K562 (cell line): Measurements from ENCODE around the gene FAM107B. TPM values are rescaled to one million over a fixed set of nuclear protein-coding genes. Genes with fewer than 3 reads are reported as not detected.

Source experiments
- ATAC-seq: fragments of 200-7000 bp; cut with Tn5 transposase; 3 replicates; pipeline ENCODE4 v1.9.1; 2020; ENCODE audit warnings: moderate library complexity
- BruUV-seq: library from RNA; stranded (reverse); fragments of 400-500 nt; replicated peaks from 2 replicates; lab custom pipeline; 2021; lab: Mats Ljungman, UMichigan
- CTCF ChIA-PET: fragments of 300-600 bp; formaldehyde crosslinking; extraction: SDS; loops from one replicate; lab custom pipeline; 2021; ENCODE audit warnings: low intra/inter-chr PET ratio; lab: Yijun Ruan, JAX
- POLR2A ChIA-PET: fragments of 300-600, 350-650 bp; sonication (Branson Sonifier 250); formaldehyde crosslinking; extraction: SDS; loops from one replicate; lab custom pipeline; 2021; ENCODE audit warnings: antibody characterized with exemption, inconsistent platforms; lab: Yijun Ruan, JAX
- DNase-seq, 4 experiments: peaks; one replicate each; pipeline versions ENCODE4 v3.0.0 to v3.0.0-alpha.2; 2011 to 2018; ENCODE audit warnings: low spot score in 3 of 4, mixed read lengths in 3 of 4; ENCODE audit errors: extremely low read depth in 1 of 4
- FAIRE-seq: peaks from 2 replicates; lab custom pipeline; 2011; peaks lifted over from hg19 to GRCh38; lab: Jason Lieb, UNC
- H2AFZ ChIP-seq: 2 replicates; pipeline ENCODE4 v1.6.0; 2011; ENCODE audit warnings: low read depth, low read length, control low read depth, inconsistent platforms
- H3K27ac ChIP-seq: fragments of 200-600 bp; 3 replicates; pipeline ENCODE4 v1.8.0; 2011; ENCODE audit warnings: low read depth, mild to moderate bottlenecking, control low read depth, inconsistent platforms, low read length, moderate library complexity, mixed read lengths; ENCODE audit errors: extremely low read depth
- H3K27me3 ChIP-seq, 2 experiments: fragments of 300-600 bp in 1 of 2; 2 replicates in 1 of 2; 3 replicates in 1 of 2; pipeline versions ENCODE4 v1.6.0 to v1.8.0; 2011; ENCODE audit warnings: inconsistent platforms in 2 of 2, low read length in 2 of 2, mild to moderate bottlenecking in 1 of 2, mixed read lengths in 1 of 2, moderate library complexity in 1 of 2; ENCODE audit not compliant: control insufficient read depth in 2 of 2, insufficient read depth in 2 of 2
- H3K36me3 ChIP-seq: fragments of 300-600 bp; 3 replicates; pipeline ENCODE4 v1.8.0; 2011; ENCODE audit warnings: mild to moderate bottlenecking, low read length, inconsistent platforms; ENCODE audit not compliant: control insufficient read depth, insufficient read depth
- H3K4me1 ChIP-seq, 2 experiments: fragments of 200-600 bp in 1 of 2; replicated peaks in 1 of 2; 2 replicates in 1 of 2; 3 replicates in 1 of 2; pipeline versions ENCODE4 v1.5.1 to v1.8.0; 2011; ENCODE audit warnings: inconsistent platforms in 2 of 2, low read length in 2 of 2, mild to moderate bottlenecking in 1 of 2, mixed read lengths in 1 of 2, moderate library complexity in 1 of 2; ENCODE audit not compliant: control insufficient read depth in 2 of 2, insufficient read depth in 2 of 2
- H3K4me2 ChIP-seq: 2 replicates; pipeline ENCODE4 v1.6.1; 2011; ENCODE audit warnings: low read length, control low read depth, inconsistent platforms, mixed read lengths; ENCODE audit not compliant: insufficient read depth
- H3K4me3 ChIP-seq: fragments of 200-600 bp; sonication (generic), shearing (Covaris generic); 2 replicates; pipeline ENCODE4 v1.5.1; 2016; ENCODE audit warnings: control low read depth, inconsistent platforms
- H3K79me2 ChIP-seq: fragments of 200-600 bp; 3 replicates; pipeline ENCODE4 v1.8.0; 2011; ENCODE audit warnings: low read length, inconsistent platforms; ENCODE audit not compliant: control insufficient read depth, insufficient read depth
- H3K9ac ChIP-seq, 2 experiments: 2 replicates each; pipeline versions ENCODE4 v1.6.0 to v1.6.1; 2011; ENCODE audit warnings: low read depth in 2 of 2, low read length in 2 of 2, control low read depth in 1 of 2, inconsistent platforms in 1 of 2, mild to moderate bottlenecking in 1 of 2, mixed read lengths in 1 of 2; ENCODE audit not compliant: insufficient read depth in 1 of 2
- H3K9me1 ChIP-seq: one replicate; pipeline ENCODE4 v1.6.0; 2011; ENCODE audit warnings: inconsistent platforms, mild to moderate bottlenecking, low read length, moderate library complexity; ENCODE audit not compliant: control insufficient read depth, insufficient read depth
- H3K9me3 ChIP-seq: replicated peaks from 2 replicates; pipeline ENCODE4 v1.5.1; 2011; ENCODE audit warnings: low read depth, low read length, inconsistent platforms; ENCODE audit not compliant: control insufficient read depth, insufficient read depth
- H4K20me1 ChIP-seq: replicated peaks from 2 replicates; pipeline ENCODE4 v1.6.1; 2011; ENCODE audit warnings: low read length, inconsistent platforms, mixed read lengths; ENCODE audit not compliant: control insufficient read depth, insufficient read depth
- BCOR ChIP-seq: fragments of 450-650 bp; IDR thresholded peaks from 2 replicates; pipeline ENCODE4 v1.6.1; 2016
- BDP1 ChIP-seq: IDR thresholded peaks from 3 replicates; pipeline ENCODE4 v1.6.1; 2011; ENCODE audit not compliant: insufficient read length, insufficient read depth
- CHD2 ChIP-seq: IDR thresholded peaks from 2 replicates; pipeline ENCODE4 v1.6.1; 2011; ENCODE audit warnings: low read depth, low read length
- CREBBP ChIP-seq: IDR thresholded peaks from one replicate; pipeline ENCODE4 v1.6.1; 2012; ENCODE audit warnings: low read depth, mild to moderate bottlenecking, control low read depth, inconsistent platforms, low read length
- FOXP4 ChIP-seq: sonication (generic); formaldehyde crosslinking; IDR thresholded peaks from 2 replicates; pipeline ENCODE4 v1.8.0; 2022; ENCODE audit warnings: mild to moderate bottlenecking, missing genetic modification reagents, borderline replicate concordance
- PHTF2 ChIP-seq: fragments of 250-450 bp; sonication (Bioruptor Pico); IDR thresholded peaks from 2 replicates; pipeline ENCODE4 v1.5.0; 2021; ENCODE audit warnings: mild to moderate bottlenecking
- RCOR1 ChIP-seq, 2 experiments: IDR thresholded peaks; 2 replicates each; pipeline ENCODE4 v1.6.1; 2012; ENCODE audit warnings: low read depth in 2 of 2, low read length in 2 of 2, borderline replicate concordance in 1 of 2, improper control_type of control experiment in 1 of 2
- SPI1 ChIP-seq: IDR thresholded peaks from 2 replicates; pipeline ENCODE4 v1.6.1; 2011; ENCODE audit warnings: low read depth, low read length, control low read depth, borderline replicate concordance
- ZNF398 ChIP-seq: fragments of 250-450 bp; sonication (Bioruptor Pico); IDR thresholded peaks from 2 replicates; pipeline ENCODE4 v1.8.0; 2021; ENCODE audit warnings: moderate library complexity, mild to moderate bottlenecking, inconsistent platforms
- ZNF444 ChIP-seq: fragments of 250-450 bp; sonication (Bioruptor Pico); IDR thresholded peaks from 2 replicates; pipeline ENCODE4 v1.4.0; 2020; ENCODE audit warnings: mild to moderate bottlenecking, moderate library complexity
- ZNF778 ChIP-seq: fragments of 450-650 bp; formaldehyde crosslinking; IDR thresholded peaks from 2 replicates; pipeline ENCODE4 v1.4.0; 2020; ENCODE audit warnings: mild to moderate bottlenecking, moderate library complexity
- WGBS: fragments of 100-300 bp; shearing (Covaris generic); methylation state at CpG from one replicate; pipeline ENCODE4 v1.1.6; 2016; ENCODE audit warnings: low coverage, mixed read lengths; ENCODE audit not compliant: insufficient coverage; ENCODE audit errors: missing lambda C conversion rate; 5-methylcytosine and 5-hydroxymethylcytosine counted together
- in situ Hi-C: fragments of 300-500 bp; cut with MboI; formaldehyde crosslinking; loops from 4 replicates; pipeline ENCODE4 v1.15.0; 2018; ENCODE audit warnings: inconsistent platforms, mixed read lengths
- intact Hi-C: fragments of 100-400 bp; cut with micrococcal nuclease; formaldehyde crosslinking; loops from 2 replicates; pipeline ENCODE4 v1.14.2; 2022
- polyA plus RNA-seq, 8 experiments: library from polyadenylated mRNA; depleted of rRNA in 4 of 8; stranded (reverse) in 5 of 8; unstranded in 3 of 8; fragments of >200 nt; fragmentation: Nextera tagmentation in 2 of 8; fragmentation: Illumina TruSeq in 1 of 8; extraction: Ambion mirVana in 2 of 8; extraction: Trizol in 1 of 8; gene quantifications; 2 replicates each; pipeline versions ENCODE4 v1.2.1 to v1.2.3, GENCODE V29; 2011 to 2014; ENCODE audit warnings: inconsistent platforms in 1 of 8, missing spikeins in 1 of 8
- total RNA-seq, 7 experiments: library from RNA; depleted of rRNA in 6 of 7; stranded (reverse); fragments of >200 nt in 6 of 7; fragmentation: Illumina TruSeq in 2 of 7; extraction: Trizol in 2 of 7; gene quantifications; 2 replicates each; pipeline versions ENCODE4 v1.2.1 to v1.2.3, GENCODE V29; 2011 to 2021; ENCODE audit warnings: low replicate concordance in 1 of 7

Gene FAM107B
- total and polyA plus RNA-seq, 9 of the 15 experiments (the other 6 are each of a cell fraction or from before 2014, with no cell fraction given) = 0.40 to 2.8 (median 1.4) TPM

- TF ChIP-seq FOXP4 (no peak), RCOR1 (IDR thresholded peaks at IDR 0.05; ENCODE audit: borderline replicate concordance in 1 of 2, low read depth in 2 of 2, low read length in 2 of 2) (no peak), CREBBP (no peak), BDP1 (no peak), BCOR (no peak)
Measured at GRCh38 chr10:14723052-14723689, 51.5 kb downstream of the FAM107B start (continued).

- H3K4me3 ChIP-seq = no peak overlapping the region
- no peak for TF ChIP-seq ZNF778 (CRISPR knock-in tag)
- no peak for TF ChIP-seq PHTF2 (CRISPR knock-in tag)
- no peak for TF ChIP-seq CHD2
- TF ChIP-seq ZNF444 = no peak
- no peak for TF ChIP-seq SPI1
- TF ChIP-seq ZNF398 (CRISPR knock-in tag) = no peak
- TF ChIP-seq, all 486 proteins: peak for 0
- no peaks in the 10 kb centered on the region for H3K4me1 ChIP-seq
- no peak overlapping the region for H3K9ac ChIP-seq
- in situ Hi-C loops (no loop called here), intact Hi-C loops (no loop called here)
- ChIA-PET CTCF (no interaction called here), POLR2A (interaction anchor here (0.7 to 1.0 kb wide), 2 partner anchors 10 to 19 kb away, joined by 3 to 5 read pairs; no protein-coding TSS in a partner anchor)
- no peaks in the 10 kb centered on the region for H3K9me3 ChIP-seq
- no peak overlapping the region for H2AFZ ChIP-seq
- no peaks in the 10 kb centered on the region for H3K36me3 ChIP-seq
- no peak for DNase-seq
- BruUV-seq = no TSS peak
- WGBS = 2% methylated on average over 5 of the region's 5 CpGs
- ATAC-seq = no peak
- H3K4me2 ChIP-seq = no peak overlapping the region
- peaks cover 2 to 20% of the 10 kb centered on the region in 2 experiments; a peak in 3 of 5 replicates for H3K27me3 ChIP-seq
- H3K79me2 ChIP-seq = no peaks in the 10 kb centered on the region
- H3K9me1 ChIP-seq = no peaks in the 10 kb centered on the region
- no peak overlapping the region for H3K27ac ChIP-seq
- no peak for FAIRE-seq
- H4K20me1 ChIP-seq = no peaks in the 10 kb centered on the region
Measured at GRCh38 chr10:14717552-14717951, 57.1 kb downstream of the FAM107B start.
